ENCODE measurements around the gene SMIM27. TPM values are rescaled to one million over a fixed set of nuclear protein-coding genes. Genes with fewer than 3 reads are reported as not detected.
A peak's percentile ranks its signal among the peaks of the same experiment; 100 is the strongest.

SMIM27 gene
- total RNA-seq, 1 donor from 2014 or later, result not detected

DNA sequence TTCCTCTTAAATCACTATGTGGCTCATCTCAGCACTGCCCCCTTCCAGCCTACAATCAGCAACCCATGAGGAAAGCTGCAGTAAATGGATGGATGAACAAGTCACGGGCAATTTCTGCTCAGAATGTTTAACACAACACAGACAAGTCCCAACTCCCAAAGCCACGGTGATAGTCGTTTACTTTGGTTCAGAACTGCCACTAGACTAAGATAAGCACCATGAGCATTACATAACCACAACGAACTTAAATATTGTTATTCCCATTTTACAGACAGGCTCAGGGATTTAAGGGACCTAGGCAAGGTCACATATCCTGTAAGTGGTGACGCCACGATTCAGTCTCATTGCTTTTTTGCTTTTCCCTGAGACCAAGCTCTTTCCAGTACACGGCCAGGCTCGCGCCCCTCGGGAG lies 2.0 kb upstream of the SMIM27 start:
- no peaks in the 10 kb centered on the region for H3K36me3 ChIP-seq
- H3K9me3 ChIP-seq, result no peaks in the 10 kb centered on the region
- H3K4me1 ChIP-seq, result peaks cover 49% of the 10 kb centered on the region
- no peak for DNase-seq (ENCODE audit: extremely low spot score in 2 of 2)
- no peak for TF ChIP-seq POLR2A (IDR thresholded peaks at IDR 0.05)
- no peak for TF ChIP-seq CTCF (IDR thresholded peaks at IDR 0.05)
- TF ChIP-seq POLR2AphosphoS5 (IDR thresholded peaks at IDR 0.05; ENCODE audit: insufficient read depth in 1 of 2, low read depth in 1 of 2), result no peak
- H3K27ac ChIP-seq, result peak overlapping the region; percentile 93
- H3K27me3 ChIP-seq, result no peaks in the 10 kb centered on the region
- H3K4me3 ChIP-seq, result peak overlapping the region; percentile 69 to 91
- intact Hi-C loops (cut with DNase I), result no loop called here

GRCh38 chr9:32550562-32551275 lies 1.4 kb upstream of the SMIM27 start:
- H3K36me3 ChIP-seq, result no peaks in the 10 kb centered on the region
- peak in 1 of 2 donors; percentile 94 for DNase-seq (ENCODE audit: extremely low spot score in 2 of 2)
- H3K4me3 ChIP-seq, result peak overlapping the region; percentile 69 to 91
- peaks cover 45% of the 10 kb centered on the region for H3K4me1 ChIP-seq
- TF ChIP-seq POLR2A (IDR thresholded peaks at IDR 0.05) (peak in 1 of 2 donors; percentile 49), POLR2AphosphoS5 (IDR thresholded peaks at IDR 0.05; ENCODE audit: insufficient read depth in 1 of 2, low read depth in 1 of 2) (peak; percentile 87 to 93), CTCF (IDR thresholded peaks at IDR 0.05) (no peak)
- H3K27ac ChIP-seq, result peak overlapping the region; percentile 93
- H3K9me3 ChIP-seq, result no peaks in the 10 kb centered on the region
- intact Hi-C loops (cut with DNase I), result no loop called here
- no peaks in the 10 kb centered on the region for H3K27me3 ChIP-seq

DNA sequence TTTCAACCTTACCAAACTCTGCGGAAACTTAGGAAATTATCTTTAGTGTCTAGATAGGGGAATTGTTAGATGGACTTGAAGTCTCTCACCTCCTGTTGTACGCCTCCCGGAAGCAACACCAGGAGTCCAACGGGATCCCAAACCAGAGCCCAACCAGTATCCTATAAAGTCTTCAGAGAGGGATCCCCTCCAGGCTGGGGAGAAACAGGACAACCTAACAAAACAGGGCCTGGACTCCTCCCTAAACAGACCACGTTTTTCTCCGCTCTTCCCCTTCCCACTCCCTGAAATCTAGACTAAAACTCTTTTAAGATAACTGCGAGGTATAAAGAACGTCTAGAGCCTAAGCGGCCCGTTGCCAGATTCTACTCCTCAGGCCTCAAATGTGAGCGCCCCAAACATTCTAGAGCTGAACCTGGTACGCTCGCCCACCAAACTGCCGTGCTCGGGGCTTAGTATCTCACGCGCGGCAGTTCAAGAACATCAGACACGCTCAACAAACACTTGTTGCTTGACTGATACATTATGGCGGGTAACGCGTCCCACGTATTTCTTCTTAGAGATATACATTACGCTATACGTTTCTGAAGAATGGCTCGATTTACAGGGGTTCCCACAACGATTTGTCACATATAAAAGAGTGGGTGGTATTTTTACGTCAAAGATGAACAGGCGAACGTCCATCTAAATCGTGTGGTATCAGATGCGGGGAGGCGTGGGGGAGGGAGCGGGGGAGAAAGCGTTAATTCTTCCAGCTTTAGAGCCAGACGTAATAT lies 663 bp upstream of the SMIM27 start:
- H3K36me3 ChIP-seq, result no peaks in the 10 kb centered on the region
- H3K27ac ChIP-seq, result peak overlapping the region; percentile 93
- H3K9me3 ChIP-seq, result no peaks in the 10 kb centered on the region
- peaks cover 38% of the 10 kb centered on the region for H3K4me1 ChIP-seq
- intact Hi-C loops (cut with DNase I), result no loop called here
- H3K27me3 ChIP-seq, result no peaks in the 10 kb centered on the region
- H3K4me3 ChIP-seq, result peak overlapping the region; percentile 69 to 91
- DNase-seq (ENCODE audit: extremely low spot score in 2 of 2), result no peak
- TF ChIP-seq CTCF (IDR thresholded peaks at IDR 0.05) (no peak), POLR2AphosphoS5 (IDR thresholded peaks at IDR 0.05; ENCODE audit: insufficient read depth in 1 of 2, low read depth in 1 of 2) (peak in 1 of 2 donors; percentile 44)

DNA sequence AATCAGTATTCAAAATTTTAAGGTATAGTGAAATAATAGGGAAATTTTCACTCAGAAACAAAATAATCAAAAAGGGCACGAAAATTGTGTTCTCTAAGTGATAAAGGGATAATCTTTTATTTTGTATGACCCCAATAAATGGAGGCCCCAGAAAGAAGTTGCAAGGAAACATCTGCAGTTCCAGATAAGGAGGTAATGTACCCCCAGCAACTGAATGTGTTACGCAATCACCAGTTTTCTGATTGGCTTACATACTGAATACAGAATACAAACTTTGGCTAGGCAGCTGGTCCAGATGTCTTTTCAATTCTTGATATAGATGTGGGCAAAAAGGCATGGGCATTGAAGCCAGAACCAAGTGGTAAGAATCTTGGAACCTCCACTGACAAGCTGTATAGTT lies 2.0 kb downstream of the SMIM27 start:
- no peaks in the 10 kb centered on the region for H3K9me3 ChIP-seq
- H3K36me3 ChIP-seq, result no peaks in the 10 kb centered on the region
- intact Hi-C loops (cut with DNase I), result no loop called here
- H3K4me3 ChIP-seq, result no peak overlapping the region
- DNase-seq (ENCODE audit: extremely low spot score in 2 of 2), result no peak
- TF ChIP-seq CTCF (IDR thresholded peaks at IDR 0.05) (no peak), POLR2A (IDR thresholded peaks at IDR 0.05) (no peak), POLR2AphosphoS5 (IDR thresholded peaks at IDR 0.05; ENCODE audit: insufficient read depth in 1 of 2, low read depth in 1 of 2) (no peak)
- H3K27me3 ChIP-seq, result no peaks in the 10 kb centered on the region
- no peak overlapping the region for H3K27ac ChIP-seq
- peaks cover 24% of the 10 kb centered on the region for H3K4me1 ChIP-seq

DNA sequence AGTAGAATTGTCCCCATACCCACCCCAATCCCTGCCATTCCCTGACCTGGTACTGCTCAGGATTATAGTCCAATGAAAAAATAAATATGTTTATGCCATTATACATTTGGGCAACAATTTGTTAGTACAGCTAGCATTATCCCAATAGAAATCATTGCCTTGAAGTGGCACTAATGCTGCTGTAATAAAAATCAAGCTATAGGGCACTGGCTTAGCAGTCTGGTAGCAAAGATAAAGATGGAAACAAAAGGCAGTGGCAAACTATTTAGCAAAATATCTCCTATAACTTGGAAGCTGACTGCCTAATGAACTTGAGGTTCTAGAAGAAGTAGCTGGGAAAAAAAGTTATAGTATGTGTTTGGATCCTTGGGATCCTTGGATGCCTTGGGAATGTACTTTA lies 2.5 kb downstream of the SMIM27 start:
- no peaks in the 10 kb centered on the region for H3K9me3 ChIP-seq
- no peak for DNase-seq (ENCODE audit: extremely low spot score in 2 of 2)
- no peak overlapping the region for H3K4me3 ChIP-seq
- intact Hi-C loops (cut with DNase I), result no loop called here
- peaks cover 19% of the 10 kb centered on the region for H3K4me1 ChIP-seq
- no peak overlapping the region for H3K27ac ChIP-seq
- TF ChIP-seq POLR2A (IDR thresholded peaks at IDR 0.05) (no peak), POLR2AphosphoS5 (IDR thresholded peaks at IDR 0.05; ENCODE audit: insufficient read depth in 1 of 2, low read depth in 1 of 2) (no peak), CTCF (IDR thresholded peaks at IDR 0.05) (no peak)
- no peaks in the 10 kb centered on the region for H3K36me3 ChIP-seq
- H3K27me3 ChIP-seq, result no peaks in the 10 kb centered on the region

Data from vagina (tissue), 2 donors.